SK-N-DZ (cell line): ENCODE data around the gene CCPG1.

Experiments
- DNase-seq: peaks from one replicate; pipeline ENCODE4 v3.0.0-alpha.2; 2015; ENCODE audit warnings: low spot score

CCPG1 gene

GRCh38 chr15:55319537-55320237, 88.5 kb downstream of the CCPG1 start:
- DNase-seq = no peak

GRCh38 chr15:55318588-55319494, 89.3 kb downstream of the CCPG1 start, which contains the start of the genes PIGB and PIGBOS1:
TSS of gene PIGB (plus strand) at chr15:55319222. CDS start at chr15:55319251, 29 bp downstream.
TSS of gene PIGBOS1 (minus strand) at chr15:55319123. CDS start at chr15:55317792, 1,331 bp downstream.
- peak; percentile 90 for DNase-seq
